CD4-positive, alpha-beta T cell treated with Interleukin-2 at 100 ng/mL for 4 hours (primary cell): ENCODE results near the gene CCDC39.
"Not testable (repeated sequence)": the region's sequence is repeated elsewhere in the genome, so short reads cannot be mapped to it uniquely, and the experiment has no call there.

Source experiments
- DNase-seq: peaks from one replicate; pipeline ENCODE4 v3.0.0-alpha.2; 2020; ENCODE audit warnings: low spot score

CCDC39 gene

DNA sequence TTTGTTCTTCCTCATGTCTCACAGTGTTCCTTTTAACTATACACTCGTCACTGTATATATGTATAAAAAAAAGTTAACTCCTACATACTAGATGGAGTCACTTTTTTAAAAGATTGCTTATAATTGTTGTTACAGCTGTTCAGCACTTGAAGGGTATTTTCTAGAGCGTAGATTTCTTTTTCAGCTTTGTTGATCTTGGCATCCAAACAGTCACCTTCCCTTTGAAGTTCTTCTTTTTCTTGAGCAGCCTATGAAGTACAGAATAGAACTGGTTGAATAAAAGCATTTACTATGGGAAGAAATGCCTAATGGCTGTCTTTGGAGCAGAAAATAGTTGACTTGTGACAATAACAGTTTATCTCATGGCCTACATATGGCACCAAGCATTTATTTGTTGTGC, 59.6 kb downstream of the CCDC39 start:
- DNase-seq, result no peak

DNA sequence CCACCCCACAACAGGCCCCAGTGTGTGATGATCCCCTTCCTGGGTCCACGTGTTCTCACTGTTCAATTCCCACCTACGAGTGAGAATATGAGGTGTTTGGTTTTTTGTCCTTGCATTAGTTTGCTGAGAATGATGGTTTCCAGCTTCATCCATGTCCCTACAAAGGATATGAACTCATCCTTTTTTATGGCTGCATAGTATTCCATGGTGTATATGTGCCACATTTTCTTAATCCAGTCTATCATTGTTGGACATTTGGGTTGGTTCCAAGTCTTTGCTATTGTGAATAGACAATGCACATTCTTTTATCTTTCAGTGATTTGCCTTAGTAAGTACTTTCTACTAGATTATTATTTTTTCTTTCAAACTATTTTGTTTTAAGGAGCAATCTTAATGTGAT, 60.7 kb downstream of the CCDC39 start:
- not testable (repeated sequence) for DNase-seq

DNA sequence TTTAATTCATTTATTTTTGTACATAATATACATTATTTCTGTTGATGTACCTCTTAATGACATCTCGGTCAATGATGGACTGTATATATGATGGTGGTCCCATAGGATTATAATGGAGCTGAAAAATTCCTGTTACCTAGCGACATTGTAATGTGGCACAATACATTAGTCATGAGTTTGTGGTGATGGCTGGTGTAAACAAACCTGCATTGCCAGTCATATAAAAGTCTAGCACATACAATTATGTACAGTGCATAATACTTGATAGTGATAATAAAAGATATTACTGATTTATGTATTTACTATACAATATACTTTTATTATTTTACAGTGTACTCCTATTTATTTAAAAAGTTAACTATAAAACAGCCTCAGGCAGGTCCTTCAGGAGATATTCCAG, 62.2 kb downstream of the CCDC39 start:
- DNase-seq, result no peak

DNA sequence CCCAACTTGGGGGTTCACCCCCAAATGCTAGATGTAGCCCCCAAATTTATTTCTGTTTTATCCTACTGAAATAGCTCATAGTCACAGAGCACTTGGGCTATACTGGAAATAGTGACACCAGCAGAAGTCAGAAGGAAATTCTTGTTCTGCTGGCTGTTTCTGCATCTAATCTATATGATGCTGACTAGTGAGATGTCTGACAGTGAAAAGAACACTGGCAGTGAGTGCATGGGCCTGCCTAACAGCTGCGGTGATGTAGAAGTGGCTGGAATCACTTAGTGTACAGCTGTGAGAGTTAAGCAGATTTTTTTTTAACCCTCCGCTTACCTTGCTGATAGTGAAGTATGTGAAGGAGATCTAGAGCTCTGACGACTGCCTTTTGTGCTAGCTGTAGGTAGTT, 63.3 kb downstream of the CCDC39 start:
- DNase-seq, result no peak

DNA sequence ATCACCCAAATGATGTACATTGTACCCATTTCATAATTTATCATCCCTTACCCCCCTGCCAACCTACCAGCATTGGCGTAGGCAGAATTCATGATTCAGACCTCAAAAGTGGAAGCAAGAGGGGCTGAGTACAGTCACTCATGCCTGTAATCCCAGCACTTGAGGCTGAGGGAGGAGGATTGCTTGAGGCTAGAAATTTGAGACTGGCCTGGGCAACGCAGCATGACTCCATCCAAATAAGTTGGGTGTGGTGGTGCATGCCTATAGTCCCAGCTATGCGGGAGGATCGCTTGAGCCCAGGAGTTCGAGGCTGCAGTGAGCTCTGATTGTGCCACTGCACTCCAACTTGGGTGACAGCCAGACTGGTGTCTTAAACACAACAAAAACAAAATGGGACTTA, 66.9 kb downstream of the CCDC39 start:
- no peak for DNase-seq

GRCh38 chr3:180611006-180611405, 68.3 kb downstream of the CCDC39 start:
- DNase-seq, result no peak

DNA sequence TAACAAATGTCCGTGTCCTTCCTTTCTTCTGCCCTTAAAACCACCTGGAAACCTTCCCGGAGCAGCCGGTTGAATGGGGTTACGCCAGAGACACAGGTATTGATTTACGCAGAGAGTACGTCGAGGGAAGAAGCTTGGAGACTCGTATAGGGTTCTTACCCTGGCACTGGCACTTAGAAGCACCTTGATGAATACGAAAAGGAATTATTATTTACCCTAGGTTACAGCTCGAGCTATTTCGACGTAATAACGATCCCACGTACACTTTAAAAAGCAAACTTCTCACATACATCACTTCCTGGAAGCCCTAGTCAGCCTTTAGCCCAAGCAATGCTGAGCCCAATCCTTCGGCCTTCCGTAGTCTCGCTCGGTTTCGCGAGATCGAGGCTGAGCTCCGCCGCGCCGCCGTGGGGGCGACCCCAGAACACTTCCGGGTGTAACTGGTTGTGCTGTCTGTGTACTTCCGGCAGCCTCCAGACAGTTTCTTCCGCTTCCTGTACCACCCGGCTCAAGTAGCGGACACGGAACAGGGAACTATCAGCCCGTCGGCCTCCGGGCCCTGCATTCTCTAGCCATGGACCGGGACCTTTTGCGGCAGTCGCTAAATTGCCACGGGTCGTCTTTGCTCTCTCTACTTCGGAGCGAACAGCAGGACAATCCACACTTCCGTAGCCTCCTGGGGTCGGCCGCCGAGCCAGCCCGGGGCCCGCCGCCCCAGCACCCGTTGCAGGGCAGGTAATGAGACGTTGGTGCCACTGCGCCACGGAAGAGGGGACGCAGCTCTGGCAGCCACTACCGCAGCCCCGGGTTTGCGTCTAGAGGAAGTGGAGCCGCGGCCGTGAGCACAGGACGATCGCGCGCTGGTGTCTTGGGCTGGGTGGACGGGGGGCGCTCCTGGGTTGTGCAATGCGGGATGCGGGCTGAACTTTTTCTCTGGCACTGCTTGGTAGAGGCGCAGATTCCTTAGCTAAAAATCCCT, 77.3 kb downstream of the CCDC39 start, which contains the start of gene TTC14:
Gene TTC14, plus strand, starts transcription at position 476 of the 979 bp plus-strand sequence. Its CDS starts 99 bp downstream, at position 575.
- peak; percentile 96 for DNase-seq

DNA sequence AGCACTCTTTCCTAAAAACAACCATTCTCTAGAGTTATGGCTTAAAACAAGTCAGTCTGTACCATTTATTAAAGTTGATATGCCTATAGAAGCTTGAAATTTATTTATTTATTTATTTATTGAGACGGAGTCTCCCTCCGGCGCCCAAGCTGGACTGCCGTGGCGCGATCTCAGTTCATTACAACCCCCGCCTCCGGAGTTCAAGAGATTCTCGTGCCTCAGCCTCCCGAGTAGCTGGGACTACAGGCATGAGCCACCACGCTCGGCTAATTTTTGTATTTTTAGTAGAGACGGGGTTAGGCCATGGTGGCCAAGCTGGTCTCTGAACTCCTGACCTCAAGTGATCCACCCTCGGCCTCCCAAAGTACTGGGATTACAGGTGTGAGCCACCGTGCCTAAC, 78.8 kb downstream of the CCDC39 start:
- no peak for DNase-seq

DNA sequence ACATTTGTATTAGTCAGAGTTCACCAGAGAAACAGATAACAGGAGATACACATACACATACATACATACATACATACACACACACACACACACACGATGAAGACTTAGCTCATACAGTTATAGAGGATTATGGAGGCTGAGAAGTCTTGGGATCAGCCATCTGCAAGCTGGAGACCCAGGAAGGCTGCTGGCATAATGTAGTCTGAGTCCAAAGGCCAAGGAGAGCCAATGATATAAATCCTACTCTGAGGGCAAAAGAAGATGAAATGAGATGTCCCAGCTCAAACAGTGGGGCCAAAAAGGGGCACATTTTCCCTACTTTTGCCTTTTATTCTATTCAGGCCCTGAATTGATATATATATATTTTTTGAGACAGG, 83.7 kb downstream of the CCDC39 start:
- DNase-seq, result no peak

- DNase-seq, result no peak
Observed at GRCh38 chr3:180594631-180595558, 84.4 kb downstream of the CCDC39 start.

- DNase-seq, result not testable (repeated sequence)
Observed at GRCh38 chr3:180593631-180594030, 85.7 kb downstream of the CCDC39 start.

GRCh38 chr3:180590396-180590795, 88.9 kb downstream of the CCDC39 start:
- DNase-seq, result no peak

- DNase-seq, result no peak
Observed at GRCh38 chr3:180580934-180581333, 98.4 kb downstream of the CCDC39 start.

DNA sequence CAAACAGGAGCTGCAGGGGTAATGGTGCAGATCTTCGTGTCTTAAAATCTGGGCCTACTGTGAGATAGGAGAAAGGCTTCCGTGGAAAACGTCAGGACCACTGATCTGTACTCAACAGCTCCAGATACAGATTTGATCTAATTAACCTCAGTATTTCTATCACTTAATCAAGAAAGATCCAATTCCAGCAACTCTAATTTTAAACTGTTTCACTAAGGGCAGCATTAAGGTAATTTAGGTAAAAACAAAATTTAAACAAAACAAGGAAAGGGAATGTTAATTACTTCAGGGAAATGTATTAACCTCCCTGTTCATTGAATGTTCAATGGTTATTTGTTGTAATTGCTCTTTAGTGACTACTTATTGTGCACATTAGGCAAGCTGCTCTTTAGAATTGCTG, 103.7 kb downstream of the CCDC39 start:
- no peak for DNase-seq

GRCh38 chr3:180571831-180572598, 107.3 kb downstream of the CCDC39 start:
- no peak for DNase-seq

GRCh38 chr3:180570238-180570637, 109.1 kb downstream of the CCDC39 start:
- DNase-seq, result no peak

GRCh38 chr3:180564676-180565075, 114.6 kb downstream of the CCDC39 start:
- DNase-seq, result no peak
